Measurements from ENCODE around the gene TTYH3. TPM values are rescaled to one million over a fixed set of nuclear protein-coding genes. Genes with fewer than 3 reads are reported as not detected.

Gene TTYH3
- total and polyA plus RNA-seq, 2 of the 13 experiments (the other 11 are each of a cell fraction or from before 2014, with no cell fraction given): 26.3 to 50.0 TPM

GRCh38 chr7:2660359-2661095 lies 28.7 kb downstream of the TTYH3 start (continued):
- TF ChIP-seq ZNF704 (CRISPR knock-in tag; IDR thresholded peaks at IDR 0.05; ENCODE audit: borderline replicate concordance) (no peak), ZNF124 (CRISPR knock-in tag; IDR thresholded peaks at IDR 0.05) (no peak), HNRNPL (IDR thresholded peaks at IDR 0.05; ENCODE audit: low read depth, low read length) (0 out of 2 replicates have a peak, but pooled peaks have one; percentile 23), ZFY (CRISPR knock-in tag; IDR thresholded peaks at IDR 0.05) (no peak), TERF1 (CRISPR knock-in tag; IDR thresholded peaks at IDR 0.05) (no peak), ZNF414 (CRISPR knock-in tag; IDR thresholded peaks at IDR 0.05) (no peak), U2AF2 (IDR thresholded peaks at IDR 0.05; ENCODE audit: low read depth, low read length) (no peak), ZFX (CRISPR knock-in tag; IDR thresholded peaks at IDR 0.05; ENCODE audit: low read depth) (0 out of 2 replicates have a peak, but pooled peaks have one; percentile 12), ZNF772 (CRISPR knock-in tag; IDR thresholded peaks at IDR 0.05) (no peak), CCAR2 (optimal IDR thresholded peaks at IDR 0.05; ENCODE audit: low read depth, low read length) (no peak), ZNF20 (CRISPR knock-in tag; IDR thresholded peaks at IDR 0.05) (no peak), ZNF615 (CRISPR knock-in tag; IDR thresholded peaks at IDR 0.05; ENCODE audit: borderline replicate concordance) (no peak), NR2C2 (CRISPR knock-in tag; IDR thresholded peaks at IDR 0.05; ENCODE audit: borderline replicate concordance) (no peak), STAT6 (CRISPR knock-in tag; IDR thresholded peaks at IDR 0.05; ENCODE audit: borderline replicate concordance) (no peak), MBD4 (IDR thresholded peaks at IDR 0.05; ENCODE audit: borderline replicate concordance, low read length) (no peak), ZNF230 (CRISPR knock-in tag; IDR thresholded peaks at IDR 0.05) (no peak), ZBTB3 (CRISPR knock-in tag; IDR thresholded peaks at IDR 0.05; ENCODE audit: borderline replicate concordance, low read depth) (no peak), ZBTB7B (CRISPR knock-in tag; IDR thresholded peaks at IDR 0.05) (peak; percentile 42; the same call in 1 of the 2 replicates), CBX2 (IDR thresholded peaks at IDR 0.05; ENCODE audit: low read depth, low read length) (no peak), CBX2 (CRISPR knock-in tag; IDR thresholded peaks at IDR 0.05; ENCODE audit: low read depth) (no peak), STAG1 (CRISPR knock-in tag; IDR thresholded peaks at IDR 0.05) (peak; percentile 29; the same call in 1 of the 2 replicates), ZSCAN9 (CRISPR knock-in tag; IDR thresholded peaks at IDR 0.05; ENCODE audit: borderline replicate concordance) (no peak)
- TF ChIP-seq, protein P1, sequence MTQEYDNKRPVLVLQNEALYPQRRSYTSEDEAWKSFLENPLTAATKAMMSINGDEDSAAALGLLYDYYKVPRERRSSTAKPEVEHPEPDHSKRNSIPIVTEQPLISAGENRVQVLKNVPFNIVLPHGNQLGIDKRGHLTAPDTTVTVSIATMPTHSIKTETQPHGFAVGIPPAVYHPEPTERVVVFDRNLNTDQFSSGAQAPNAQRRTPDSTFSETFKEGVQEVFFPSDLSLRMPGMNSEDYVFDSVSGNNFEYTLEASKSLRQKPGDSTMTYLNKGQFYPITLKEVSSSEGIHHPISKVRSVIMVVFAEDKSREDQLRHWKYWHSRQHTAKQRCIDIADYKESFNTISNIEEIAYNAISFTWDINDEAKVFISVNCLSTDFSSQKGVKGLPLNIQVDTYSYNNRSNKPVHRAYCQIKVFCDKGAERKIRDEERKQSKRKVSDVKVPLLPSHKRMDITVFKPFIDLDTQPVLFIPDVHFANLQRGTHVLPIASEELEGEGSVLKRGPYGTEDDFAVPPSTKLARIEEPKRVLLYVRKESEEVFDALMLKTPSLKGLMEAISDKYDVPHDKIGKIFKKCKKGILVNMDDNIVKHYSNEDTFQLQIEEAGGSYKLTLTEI (CRISPR knock-in tag; conservative IDR thresholded peaks at IDR 0.05): no peak

Data from HepG2 (cell line).